ENCODE measurements around the gene KLHL11.

KLHL11 gene, protein sequence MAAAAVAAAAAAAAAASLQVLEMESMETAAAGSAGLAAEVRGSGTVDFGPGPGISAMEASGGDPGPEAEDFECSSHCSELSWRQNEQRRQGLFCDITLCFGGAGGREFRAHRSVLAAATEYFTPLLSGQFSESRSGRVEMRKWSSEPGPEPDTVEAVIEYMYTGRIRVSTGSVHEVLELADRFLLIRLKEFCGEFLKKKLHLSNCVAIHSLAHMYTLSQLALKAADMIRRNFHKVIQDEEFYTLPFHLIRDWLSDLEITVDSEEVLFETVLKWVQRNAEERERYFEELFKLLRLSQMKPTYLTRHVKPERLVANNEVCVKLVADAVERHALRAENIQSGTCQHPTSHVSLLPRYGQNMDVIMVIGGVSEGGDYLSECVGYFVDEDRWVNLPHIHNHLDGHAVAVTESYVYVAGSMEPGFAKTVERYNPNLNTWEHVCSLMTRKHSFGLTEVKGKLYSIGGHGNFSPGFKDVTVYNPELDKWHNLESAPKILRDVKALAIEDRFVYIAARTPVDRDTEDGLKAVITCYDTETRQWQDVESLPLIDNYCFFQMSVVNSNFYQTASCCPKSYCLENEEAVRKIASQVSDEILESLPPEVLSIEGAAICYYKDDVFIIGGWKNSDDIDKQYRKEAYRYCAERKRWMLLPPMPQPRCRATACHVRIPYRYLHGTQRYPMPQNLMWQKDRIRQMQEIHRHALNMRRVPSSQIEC

GRCh38 chr17:41864836-41865595 lies at the start of gene KLHL11:
Gene KLHL11 (minus strand): TSS chr17:41865423. CDS start chr17:41865370, 53 bp downstream.
- peak; percentile 85 for FAIRE-seq
- peak; percentile 81 for DNase-seq (ENCODE audit: extremely low spot score, insufficient read length, low read depth)

DNA sequence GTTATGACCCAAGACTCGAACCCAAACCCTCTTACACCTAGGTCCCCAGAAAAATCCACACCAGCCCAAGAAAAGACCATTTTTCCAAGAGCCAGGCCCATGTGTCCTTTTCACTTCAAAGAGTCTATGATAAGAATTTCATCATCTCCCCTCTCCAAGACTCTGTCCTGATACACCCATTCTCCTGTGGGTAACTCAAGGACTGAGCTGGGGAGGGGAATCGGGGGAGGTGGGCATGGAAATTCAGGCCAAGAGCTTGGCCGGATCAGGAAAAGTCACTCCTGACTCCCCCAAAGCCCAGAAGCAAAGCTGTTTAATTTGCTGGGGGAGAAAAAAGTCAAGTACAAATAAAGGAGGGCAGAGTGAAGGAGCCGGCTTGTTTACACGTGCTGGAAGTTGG lies 49.8 kb upstream of the KLHL11 start:
- no peak for FAIRE-seq
- no peak for DNase-seq (ENCODE audit: extremely low spot score, insufficient read length, low read depth)

GRCh38 chr17:41914358-41914766 lies 49.1 kb upstream of the KLHL11 start:
- no peak for FAIRE-seq

GRCh38 chr17:41913798-41914197 lies 48.6 kb upstream of the KLHL11 start:
- DNase-seq (ENCODE audit: extremely low spot score, insufficient read length, low read depth) (no peak), FAIRE-seq (no peak)

More at GRCh38 chr17:41914358-41914766, 49.1 kb upstream of the KLHL11 start:
- no peak for DNase-seq (ENCODE audit: extremely low spot score, insufficient read length, low read depth)

- FAIRE-seq = no peak
Measured at GRCh38 chr17:41912925-41913324, 47.7 kb upstream of the KLHL11 start.

DNA sequence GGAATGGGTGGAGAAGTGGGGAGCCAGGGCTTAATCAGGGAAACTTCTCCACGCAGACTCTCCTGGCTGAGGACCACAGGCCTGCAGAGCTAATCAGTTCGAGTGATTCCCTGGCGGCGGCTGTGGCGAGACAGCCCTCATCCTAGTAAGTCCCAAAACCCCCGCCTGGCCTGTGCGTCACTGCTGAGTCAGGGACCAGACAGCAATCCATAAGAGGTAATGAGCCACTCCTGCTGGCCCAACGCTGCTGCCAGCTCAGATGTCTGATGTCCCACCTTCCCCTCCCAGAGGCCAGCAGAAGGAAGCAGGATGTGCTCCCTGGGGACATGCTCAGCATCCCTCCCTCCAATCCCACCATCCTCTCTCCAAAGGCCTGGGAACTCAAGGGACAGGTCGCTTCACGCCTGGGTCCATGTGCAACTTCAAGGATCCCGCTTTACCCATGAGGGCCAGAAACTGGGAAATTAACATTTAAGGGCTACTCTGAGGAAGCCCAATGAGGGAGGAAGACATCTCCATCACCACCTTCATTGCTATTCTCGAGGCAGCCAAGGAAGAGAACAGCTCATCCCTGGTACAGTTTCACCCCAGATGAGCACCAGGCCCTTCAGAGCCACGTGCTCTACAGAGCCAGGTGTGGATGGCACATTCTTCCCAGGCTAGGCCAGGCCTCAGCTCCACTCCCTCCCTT lies 45.6 kb upstream of the KLHL11 start:
- no peak for FAIRE-seq

More at GRCh38 chr17:41912925-41913324, 47.7 kb upstream of the KLHL11 start:
- DNase-seq (ENCODE audit: extremely low spot score, insufficient read length, low read depth) = no peak

GRCh38 chr17:41909088-41909487 lies 43.9 kb upstream of the KLHL11 start:
- no peak for FAIRE-seq

More for the DNA sequence above, 45.6 kb upstream of the KLHL11 start:
- no peak for DNase-seq (ENCODE audit: extremely low spot score, insufficient read length, low read depth)

GRCh38 chr17:41907633-41908539 lies 42.7 kb upstream of the KLHL11 start:
- DNase-seq (ENCODE audit: extremely low spot score, insufficient read length, low read depth) (no peak), FAIRE-seq (no peak)

More at GRCh38 chr17:41909088-41909487, 43.9 kb upstream of the KLHL11 start:
- DNase-seq (ENCODE audit: extremely low spot score, insufficient read length, low read depth) = no peak

- FAIRE-seq = no peak
- DNase-seq (ENCODE audit: extremely low spot score, insufficient read length, low read depth) = no peak
Measured at GRCh38 chr17:41907185-41907556, 41.9 kb upstream of the KLHL11 start.

DNA sequence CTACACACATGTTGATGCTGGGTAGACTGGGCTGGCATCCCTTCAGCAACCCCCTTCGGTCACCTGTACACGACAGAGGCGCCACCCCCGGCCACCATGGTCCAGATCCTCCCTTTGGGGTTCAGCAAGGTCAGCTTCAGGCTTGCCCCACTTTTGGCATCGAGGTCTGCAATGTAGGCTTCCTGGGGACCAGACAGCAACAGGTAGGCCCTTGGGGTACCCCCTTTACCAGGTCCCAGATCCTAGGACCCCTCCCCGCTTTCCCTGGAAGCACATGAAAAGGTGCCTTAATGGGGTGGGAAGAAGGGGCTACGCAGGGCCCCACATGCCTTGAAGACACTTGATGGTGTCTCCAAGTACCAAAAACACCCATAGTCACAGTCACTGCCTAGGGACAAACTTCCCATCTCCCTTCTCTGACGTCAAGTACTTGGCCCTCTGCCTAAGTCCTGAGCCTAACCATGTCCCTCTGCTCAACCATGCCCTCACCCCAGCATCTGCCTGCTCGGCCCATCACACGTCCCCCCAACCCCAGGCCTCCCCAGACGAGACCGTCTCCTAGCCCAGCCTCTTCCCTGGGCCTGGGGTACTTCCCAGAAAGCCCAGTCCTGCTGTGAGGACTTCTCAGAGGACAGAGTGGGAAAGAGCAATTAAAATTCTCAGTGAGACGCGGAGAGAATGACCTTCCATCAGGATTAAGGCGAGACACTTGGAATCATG lies 41.4 kb upstream of the KLHL11 start:
- no peak for FAIRE-seq
- DNase-seq (ENCODE audit: extremely low spot score, insufficient read length, low read depth) = no peak

- no peak for FAIRE-seq
- no peak for DNase-seq (ENCODE audit: extremely low spot score, insufficient read length, low read depth)
Measured at GRCh38 chr17:41905172-41905571, 39.9 kb upstream of the KLHL11 start.

GRCh38 chr17:41904242-41904841 lies 39.1 kb upstream of the KLHL11 start:
- DNase-seq (ENCODE audit: extremely low spot score, insufficient read length, low read depth) = no peak
- FAIRE-seq = no peak

- DNase-seq (ENCODE audit: extremely low spot score, insufficient read length, low read depth) (no peak), FAIRE-seq (no peak)
Measured at GRCh38 chr17:41901646-41902045, 36.4 kb upstream of the KLHL11 start.

- DNase-seq (ENCODE audit: extremely low spot score, insufficient read length, low read depth) = no peak
- no peak for FAIRE-seq
Measured at GRCh38 chr17:41896726-41897125, 31.5 kb upstream of the KLHL11 start.

DNA sequence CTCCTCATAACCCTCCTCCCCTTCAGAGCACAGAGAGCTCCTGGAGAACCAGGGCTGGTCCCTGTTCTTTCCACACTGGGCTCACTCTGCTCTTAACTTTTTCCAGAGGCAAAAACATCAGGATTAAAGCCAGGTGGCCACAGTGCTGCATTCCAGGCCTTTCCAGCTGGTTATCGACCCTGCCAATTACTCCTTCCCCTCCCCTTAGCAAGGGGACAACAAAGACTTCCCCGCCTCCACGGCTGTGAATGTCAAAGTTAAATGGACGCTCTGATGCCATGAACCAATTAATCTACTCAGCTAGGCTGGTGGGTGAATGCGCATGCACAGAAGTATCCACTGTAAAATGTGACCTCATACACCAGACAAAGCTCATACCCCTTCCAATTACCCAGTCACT lies 30.4 kb upstream of the KLHL11 start:
- FAIRE-seq (no peak), DNase-seq (ENCODE audit: extremely low spot score, insufficient read length, low read depth) (no peak)

GRCh38 chr17:41894791-41895331 lies 29.6 kb upstream of the KLHL11 start:
- FAIRE-seq (no peak), DNase-seq (ENCODE audit: extremely low spot score, insufficient read length, low read depth) (no peak)

- FAIRE-seq (no peak), DNase-seq (ENCODE audit: extremely low spot score, insufficient read length, low read depth) (no peak)
Measured at GRCh38 chr17:41893384-41893783, 28.2 kb upstream of the KLHL11 start.

DNA sequence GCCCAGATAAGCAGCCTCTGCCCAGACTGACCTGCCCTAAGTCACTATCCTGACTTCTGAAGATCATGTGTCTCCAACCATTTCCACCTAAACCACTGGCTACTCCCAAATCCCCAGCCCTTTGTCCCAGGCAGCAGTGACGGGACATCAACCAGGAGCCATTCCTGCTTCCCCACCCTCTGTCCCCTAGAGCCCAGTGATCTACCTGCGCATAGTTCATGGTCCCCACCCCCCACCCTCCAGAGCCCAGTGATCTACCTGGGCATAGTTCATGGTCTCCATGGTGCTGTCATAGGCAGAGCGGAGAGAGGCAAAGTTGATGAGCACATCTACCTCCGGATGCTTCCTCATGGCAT lies 26.8 kb upstream of the KLHL11 start:
- FAIRE-seq (no peak), DNase-seq (ENCODE audit: extremely low spot score, insufficient read length, low read depth) (no peak)
